ENCODE data around the gene ZNF624. TPM values are rescaled to one million over a fixed set of nuclear protein-coding genes. Genes with fewer than 3 reads are reported as not detected.

Gene ZNF624
- total and polyA plus RNA-seq, 2 experiments from 2014 or later = 2.7 to 3.9 TPM

- TF ChIP-seq ZNF462 (CRISPR knock-in tag; IDR thresholded peaks at IDR 0.05) (no peak), CTCF (conservative IDR thresholded peaks at IDR 0.05; ENCODE audit: low read depth in 2 of 2) (no peak)
These were observed 30.9 kb downstream of the ZNF624 start (continued) for GRCh38 chr17:16622540-16623277.

GRCh38 chr17:16617481-16618060, 36.1 kb downstream of the ZNF624 start:
- Histone ChIP-seq H3K27ac (ENCODE audit: low read depth) (no peak overlapping the region), H3K27me3 (ENCODE audit: insufficient read depth) (no peaks in the 10 kb centered on the region), H3K4me3 (no peak overlapping the region), H3K79me2 (replicated peaks; ENCODE audit: insufficient read depth) (no peaks in the 10 kb centered on the region), H4K20me1 (replicated peaks; ENCODE audit: insufficient read depth) (no peaks in the 10 kb centered on the region), H3K4me1 (ENCODE audit: insufficient read depth) (no peaks in the 10 kb centered on the region), H3F3A (replicated peaks; ENCODE audit: low read depth) (no peaks in the 10 kb centered on the region), H3K9me2 (ENCODE audit: insufficient read depth) (no peaks in the 10 kb centered on the region), H3K36me3 (ENCODE audit: insufficient read depth) (peaks cover 12% of the 10 kb centered on the region), H2AFZ (no peak overlapping the region), H3K4me2 (no peak overlapping the region)
- H3K36me3 Mint-ChIP-seq (ENCODE audit: low read depth) = peaks cover 26% of the 10 kb centered on the region
- no peak for ATAC-seq
- H3K27me3 Mint-ChIP-seq (ENCODE audit: insufficient read depth, low read depth, poor library complexity) = no peaks in the 10 kb centered on the region
- H3K27ac Mint-ChIP-seq = no peak overlapping the region
- peaks cover 66% of the 10 kb centered on the region for H3K9me3 Mint-ChIP-seq
- no peak for DNase-seq (ENCODE audit: low spot score)
- H3K4me1 Mint-ChIP-seq = no peaks in the 10 kb centered on the region
- H3K4me3 Mint-ChIP-seq = no peak overlapping the region
- TF ChIP-seq CREB1 (CRISPR knock-in tag; IDR thresholded peaks at IDR 0.05; ENCODE audit: low read depth) = no peak
- TF ChIP-seq ZNF331 (CRISPR knock-in tag; IDR thresholded peaks at IDR 0.05; ENCODE audit: low read depth) = no peak
- TF ChIP-seq JUNB (IDR thresholded peaks at IDR 0.05; ENCODE audit: unreplicated experiment) = no peak
- TF ChIP-seq ETS1 (IDR thresholded peaks at IDR 0.05) = no peak
- TF ChIP-seq POLR2AphosphoS5 (IDR thresholded peaks at IDR 0.05; ENCODE audit: low read depth) = no peak
- no peak for TF ChIP-seq CTCF (conservative IDR thresholded peaks at IDR 0.05; ENCODE audit: low read depth in 2 of 2)
- no peak for TF ChIP-seq STAT1 (IDR thresholded peaks at IDR 0.05; ENCODE audit: unreplicated experiment)
- no peak for TF ChIP-seq EZH2phosphoT487 (IDR thresholded peaks at IDR 0.05; ENCODE audit: unreplicated experiment)
- no peak for TF ChIP-seq EZH2 (IDR thresholded peaks at IDR 0.05; ENCODE audit: low read depth, unreplicated experiment)
